ENCODE measurements around the gene NAA11. TPM values are rescaled to one million over a fixed set of nuclear protein-coding genes. Genes with fewer than 3 reads are reported as not detected.

NAA11 gene
- total and polyA plus RNA-seq, 7 experiments from 2014 or later: not detected

GRCh38 chr4:79334783-79335182, 8.9 kb upstream of the NAA11 start:
- Histone ChIP-seq H3K4me1 (ENCODE audit: control insufficient read depth in 2 of 2, insufficient read depth in 2 of 2, low read length in 2 of 2) (no peaks in the 10 kb centered on the region), H3K4me3 (ENCODE audit: low read length) (no peak overlapping the region), H3K36me3 (ENCODE audit: control insufficient read depth in 2 of 3, insufficient read depth in 3 of 3, low read length in 3 of 3) (no peaks in the 10 kb centered on the region), H3K9me3 (ENCODE audit: control insufficient read depth in 2 of 3, low read length in 3 of 3) (no peaks in the 10 kb centered on the region), H3K27ac (ENCODE audit: low read depth, low read length) (no peak overlapping the region), H3K27me3 (ENCODE audit: control insufficient read depth in 2 of 2, insufficient read depth in 2 of 2, low read length in 2 of 2) (no peaks in the 10 kb centered on the region)
- DNase-seq (no peak), ATAC-seq (no peak)
- H3K4me1 Mint-ChIP-seq: no peaks in the 10 kb centered on the region
- no peak overlapping the region for H3K4me3 Mint-ChIP-seq
- H3K9me3 Mint-ChIP-seq: peaks cover 0 to 3% (median 0%) of the 10 kb centered on the region in 11 donors
- POLR2A ChIA-PET: no interaction called here
- H3K36me3 Mint-ChIP-seq: no peaks in the 10 kb centered on the region
- peaks cover 0 to 3% (median 0%) of the 10 kb centered on the region in 5 donors for H3K27me3 Mint-ChIP-seq
- no peak overlapping the region for H3K27ac Mint-ChIP-seq
- intact Hi-C loops (cut with micrococcal nuclease): no loop called here
- CTCF ChIA-PET: no interaction called here

DNA sequence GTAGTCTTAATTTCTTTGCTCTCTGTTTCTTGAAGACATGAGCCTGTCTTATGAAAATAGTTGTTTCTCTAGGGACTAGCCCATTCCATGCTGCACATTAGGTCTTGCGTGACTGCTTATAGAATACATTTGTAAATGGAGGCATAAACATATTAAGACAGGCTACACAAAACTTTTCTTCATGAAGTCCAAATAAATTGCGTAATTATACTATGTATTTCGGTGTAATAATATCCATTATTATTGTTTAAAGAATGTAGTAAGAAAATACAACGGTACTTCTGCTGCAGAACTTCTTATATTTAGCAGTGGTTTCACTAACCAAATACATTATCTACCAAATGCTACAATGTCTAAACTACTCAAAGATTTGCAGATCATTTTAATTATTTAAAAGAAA, 8.5 kb upstream of the NAA11 start:
- CTCF ChIA-PET: no interaction called here
- ATAC-seq (no peak), DNase-seq (no peak)
- intact Hi-C loops (cut with micrococcal nuclease): no loop called here
- POLR2A ChIA-PET: no interaction called here
- H3K36me3 Mint-ChIP-seq: no peaks in the 10 kb centered on the region
- no peak overlapping the region for H3K27ac ChIP-seq (ENCODE audit: low read depth, low read length)
- no peaks in the 10 kb centered on the region for H3K4me1 ChIP-seq (ENCODE audit: control insufficient read depth in 2 of 2, insufficient read depth in 2 of 2, low read length in 2 of 2)
- H3K9me3 Mint-ChIP-seq: peaks cover 0 to 3% (median 0%) of the 10 kb centered on the region in 11 donors
- H3K27me3 ChIP-seq (ENCODE audit: control insufficient read depth in 2 of 2, insufficient read depth in 2 of 2, low read length in 2 of 2): no peaks in the 10 kb centered on the region
- no peak overlapping the region for H3K4me3 ChIP-seq (ENCODE audit: low read length)
- no peak overlapping the region for H3K4me3 Mint-ChIP-seq
- no peaks in the 10 kb centered on the region for H3K9me3 ChIP-seq (ENCODE audit: control insufficient read depth in 2 of 3, low read length in 3 of 3)
- H3K4me1 Mint-ChIP-seq: no peaks in the 10 kb centered on the region
- H3K36me3 ChIP-seq (ENCODE audit: control insufficient read depth in 2 of 3, insufficient read depth in 3 of 3, low read length in 3 of 3): no peaks in the 10 kb centered on the region
- peaks cover 0 to 3% (median 0%) of the 10 kb centered on the region in 5 donors for H3K27me3 Mint-ChIP-seq
- H3K27ac Mint-ChIP-seq: no peak overlapping the region

DNA sequence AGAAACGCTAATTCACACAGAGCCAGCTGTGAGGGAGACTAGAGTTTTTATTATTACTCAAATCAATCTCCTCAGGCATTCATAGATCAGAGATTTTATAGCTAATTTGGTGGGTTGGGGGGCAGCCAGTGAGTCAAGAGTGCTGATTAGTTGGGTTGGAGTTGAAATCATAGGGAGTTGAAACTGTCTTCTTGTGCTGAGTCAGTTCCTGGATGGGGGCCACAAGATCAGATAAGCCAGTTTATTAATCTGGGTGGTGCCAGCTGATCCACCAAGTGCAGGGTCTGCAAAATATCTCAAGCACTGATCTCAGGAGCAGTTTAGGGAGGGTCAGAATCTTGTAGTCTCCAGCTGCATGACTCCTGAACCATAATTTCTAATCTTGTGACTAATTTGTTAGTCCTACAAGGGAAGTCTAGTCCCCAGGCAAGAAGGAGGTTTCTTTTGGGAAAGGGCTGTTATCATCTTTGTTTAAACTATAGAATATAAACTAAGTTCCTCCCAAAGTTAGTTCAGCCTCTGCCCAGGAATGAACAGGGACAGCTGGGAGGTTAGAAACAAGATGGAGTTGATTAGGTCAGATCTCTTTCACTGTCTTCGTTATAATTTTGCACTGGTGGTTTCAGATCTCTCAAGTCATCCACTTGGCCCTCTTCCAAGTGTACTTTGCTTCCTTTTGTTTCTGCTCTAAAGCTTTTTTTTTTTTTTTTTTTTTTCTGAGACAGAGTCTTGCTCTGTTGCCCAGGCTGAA, 5.4 kb upstream of the NAA11 start:
- Histone ChIP-seq H3K27ac (ENCODE audit: low read depth, low read length) (no peak overlapping the region), H3K27me3 (ENCODE audit: control insufficient read depth in 2 of 2, insufficient read depth in 2 of 2, low read length in 2 of 2) (no peaks in the 10 kb centered on the region), H3K4me1 (ENCODE audit: control insufficient read depth in 2 of 2, insufficient read depth in 2 of 2, low read length in 2 of 2) (no peaks in the 10 kb centered on the region), H3K9me3 (ENCODE audit: control insufficient read depth in 2 of 3, low read length in 3 of 3) (no peaks in the 10 kb centered on the region), H3K4me3 (ENCODE audit: low read length) (no peak overlapping the region), H3K36me3 (ENCODE audit: control insufficient read depth in 2 of 3, insufficient read depth in 3 of 3, low read length in 3 of 3) (no peaks in the 10 kb centered on the region)
- ChIA-PET CTCF (no interaction called here), POLR2A (no interaction called here)
- intact Hi-C loops (cut with micrococcal nuclease): no loop called here
- H3K4me3 Mint-ChIP-seq: no peak overlapping the region
- no peaks in the 10 kb centered on the region for H3K36me3 Mint-ChIP-seq
- no peak for DNase-seq
- H3K27me3 Mint-ChIP-seq: peaks cover 0 to 3% (median 0%) of the 10 kb centered on the region in 5 donors
- peaks cover 0 to 2% (median 0%) of the 10 kb centered on the region in 11 donors for H3K9me3 Mint-ChIP-seq
- no peak overlapping the region for H3K27ac Mint-ChIP-seq
- no peak for ATAC-seq
- H3K4me1 Mint-ChIP-seq: no peaks in the 10 kb centered on the region

DNA sequence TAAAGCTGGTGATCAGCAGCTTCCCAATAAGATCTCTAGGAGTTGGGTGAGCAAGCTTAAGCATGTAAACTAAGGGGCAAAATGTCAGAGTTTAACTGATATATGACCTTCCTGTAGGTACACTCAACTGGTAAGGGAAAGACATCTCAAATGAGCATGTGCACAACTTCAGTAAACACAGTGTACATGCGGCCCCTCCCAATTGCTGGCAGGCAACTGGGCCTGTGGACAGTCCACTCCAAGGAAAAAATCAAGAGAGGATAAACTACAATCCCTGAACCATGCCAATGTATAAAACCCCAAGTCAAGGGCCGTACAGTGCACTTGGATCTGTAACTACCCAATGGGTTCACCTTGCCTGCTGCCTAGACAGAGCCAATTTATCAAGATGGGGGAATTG, 4.9 kb upstream of the NAA11 start:
- H3K9me3 ChIP-seq (ENCODE audit: control insufficient read depth in 2 of 3, low read length in 3 of 3): no peaks in the 10 kb centered on the region
- H3K36me3 ChIP-seq (ENCODE audit: control insufficient read depth in 2 of 3, insufficient read depth in 3 of 3, low read length in 3 of 3): no peaks in the 10 kb centered on the region
- intact Hi-C loops (cut with micrococcal nuclease): no loop called here
- DNase-seq (no peak), ATAC-seq (no peak)
- peaks cover 0 to 5% (median 0%) of the 10 kb centered on the region in 11 donors for H3K9me3 Mint-ChIP-seq
- ChIA-PET CTCF (no interaction called here), POLR2A (no interaction called here)
- H3K27me3 ChIP-seq (ENCODE audit: control insufficient read depth in 2 of 2, insufficient read depth in 2 of 2, low read length in 2 of 2): no peaks in the 10 kb centered on the region
- peaks cover 0 to 3% (median 0%) of the 10 kb centered on the region in 5 donors for H3K27me3 Mint-ChIP-seq
- no peaks in the 10 kb centered on the region for H3K4me1 Mint-ChIP-seq
- H3K4me3 Mint-ChIP-seq: no peak overlapping the region
- H3K27ac Mint-ChIP-seq: no peak overlapping the region
- no peaks in the 10 kb centered on the region for H3K36me3 Mint-ChIP-seq
- no peak overlapping the region for H3K4me3 ChIP-seq (ENCODE audit: low read length)
- no peaks in the 10 kb centered on the region for H3K4me1 ChIP-seq (ENCODE audit: control insufficient read depth in 2 of 2, insufficient read depth in 2 of 2, low read length in 2 of 2)
- no peak overlapping the region for H3K27ac ChIP-seq (ENCODE audit: low read depth, low read length)

- Mint-ChIP-seq H3K4me1 (no peaks in the 10 kb centered on the region), H3K27ac (no peak overlapping the region), H3K9me3 (peaks cover 0 to 5% (median 0%) of the 10 kb centered on the region in 11 donors), H3K36me3 (no peaks in the 10 kb centered on the region), H3K4me3 (no peak overlapping the region), H3K27me3 (no peaks in the 10 kb centered on the region)
- ATAC-seq: no peak
- no peaks in the 10 kb centered on the region for H3K4me1 ChIP-seq (ENCODE audit: control insufficient read depth in 2 of 2, insufficient read depth in 2 of 2, low read length in 2 of 2)
- H3K27ac ChIP-seq (ENCODE audit: low read depth, low read length): no peak overlapping the region
- POLR2A ChIA-PET: no interaction called here
- intact Hi-C loops (cut with micrococcal nuclease): no loop called here
- H3K9me3 ChIP-seq (ENCODE audit: control insufficient read depth in 2 of 3, low read length in 3 of 3): no peaks in the 10 kb centered on the region
- no peak for DNase-seq
- H3K36me3 ChIP-seq (ENCODE audit: control insufficient read depth in 2 of 3, insufficient read depth in 3 of 3, low read length in 3 of 3): no peaks in the 10 kb centered on the region
- H3K27me3 ChIP-seq (ENCODE audit: control insufficient read depth in 2 of 2, insufficient read depth in 2 of 2, low read length in 2 of 2): peaks cover 0 to 3% of the 10 kb centered on the region in 2 donors
- CTCF ChIA-PET: interaction anchor here (0.6 kb wide), 1 partner anchor 257 kb away, joined by 3 read pairs; no protein-coding TSS in a partner anchor
- H3K4me3 ChIP-seq (ENCODE audit: low read length): no peak overlapping the region
Measured at GRCh38 chr4:79325436-79325835, 425 bp downstream of the NAA11 start.

GRCh38 chr4:79319975-79320374, 5.9 kb downstream of the NAA11 start:
- intact Hi-C loops (cut with micrococcal nuclease): no loop called here

GRCh38 chr4:79317711-79318110, 8.2 kb downstream of the NAA11 start:
- Mint-ChIP-seq H3K27ac (no peak overlapping the region), H3K9me3 (no peaks in the 10 kb centered on the region), H3K36me3 (no peaks in the 10 kb centered on the region), H3K4me3 (no peak overlapping the region), H3K27me3 (no peaks in the 10 kb centered on the region), H3K4me1 (no peaks in the 10 kb centered on the region)
- H3K4me3 ChIP-seq (ENCODE audit: low read length): no peak overlapping the region
- POLR2A ChIA-PET: no interaction called here
- ATAC-seq (no peak), DNase-seq (no peak)
- H3K9me3 ChIP-seq (ENCODE audit: control insufficient read depth in 2 of 3, low read length in 3 of 3): no peaks in the 10 kb centered on the region
- intact Hi-C loops (cut with micrococcal nuclease): no loop called here
- no peak overlapping the region for H3K27ac ChIP-seq (ENCODE audit: low read depth, low read length)
- CTCF ChIA-PET: no interaction called here
- no peaks in the 10 kb centered on the region for H3K36me3 ChIP-seq (ENCODE audit: control insufficient read depth in 2 of 3, insufficient read depth in 3 of 3, low read length in 3 of 3)
- peaks cover 0 to 3% of the 10 kb centered on the region in 2 donors for H3K27me3 ChIP-seq (ENCODE audit: control insufficient read depth in 2 of 2, insufficient read depth in 2 of 2, low read length in 2 of 2)
- no peaks in the 10 kb centered on the region for H3K4me1 ChIP-seq (ENCODE audit: control insufficient read depth in 2 of 2, insufficient read depth in 2 of 2, low read length in 2 of 2)

More at GRCh38 chr4:79319975-79320374, 5.9 kb downstream of the NAA11 start:
- Histone ChIP-seq H3K9me3 (ENCODE audit: control insufficient read depth in 2 of 3, low read length in 3 of 3) (no peaks in the 10 kb centered on the region), H3K36me3 (ENCODE audit: control insufficient read depth in 2 of 3, insufficient read depth in 3 of 3, low read length in 3 of 3) (no peaks in the 10 kb centered on the region), H3K4me1 (ENCODE audit: control insufficient read depth in 2 of 2, insufficient read depth in 2 of 2, low read length in 2 of 2) (no peaks in the 10 kb centered on the region), H3K4me3 (ENCODE audit: low read length) (no peak overlapping the region), H3K27ac (ENCODE audit: low read depth, low read length) (no peak overlapping the region), H3K27me3 (ENCODE audit: control insufficient read depth in 2 of 2, insufficient read depth in 2 of 2, low read length in 2 of 2) (peaks cover 0 to 3% of the 10 kb centered on the region in 2 donors)
- H3K36me3 Mint-ChIP-seq: no peaks in the 10 kb centered on the region
- ATAC-seq (no peak), DNase-seq (no peak)
- ChIA-PET POLR2A (no interaction called here), CTCF (interaction anchor here (0.5 kb wide), 1 partner anchor 506 kb away, joined by 3 read pairs; no protein-coding TSS in a partner anchor)
- no peaks in the 10 kb centered on the region for H3K27me3 Mint-ChIP-seq
- H3K27ac Mint-ChIP-seq: no peak overlapping the region
- no peaks in the 10 kb centered on the region for H3K4me1 Mint-ChIP-seq
- no peak overlapping the region for H3K4me3 Mint-ChIP-seq
- no peaks in the 10 kb centered on the region for H3K9me3 Mint-ChIP-seq

Measured in naive thymus-derived CD4-positive, alpha-beta T cell (primary cell).